GM19452 (cell line): ENCODE results near the gene DNAJC17.

Experiments used
- ATAC-seq: cut with Tn5 transposase; IDR thresholded peaks from one replicate; pipeline ENCODE4 v1.9.1; 2021; ENCODE audit not compliant: unreplicated experiment

DNAJC17 gene

GRCh38 chr15:40792394-40792793 lies 14.9 kb downstream of the DNAJC17 start:
- ATAC-seq = no peak

- ATAC-seq = no peak
Measured at GRCh38 chr15:40790718-40791117, 16.6 kb downstream of the DNAJC17 start.

DNA sequence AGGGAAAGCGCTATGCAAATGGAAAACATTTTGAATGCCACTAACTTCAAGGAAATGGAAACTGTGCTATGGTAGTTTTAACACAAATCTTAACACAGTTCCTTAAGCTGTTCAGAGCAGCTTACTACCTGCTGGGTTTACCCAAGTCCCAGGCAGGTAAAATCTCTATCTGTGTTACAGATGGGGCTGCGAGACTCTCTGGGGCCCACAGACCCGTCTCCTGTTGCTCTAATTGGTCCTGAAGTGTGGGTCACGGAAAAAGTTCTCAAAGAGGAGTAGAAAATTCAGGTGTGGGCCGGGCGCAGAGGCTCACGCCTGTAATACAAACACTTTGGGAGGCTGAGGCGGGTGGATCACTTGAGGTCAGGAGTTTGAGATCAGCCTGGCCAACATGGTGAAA lies 17.3 kb downstream of the DNAJC17 start:
- ATAC-seq = no peak

GRCh38 chr15:40789119-40789518 lies 18.2 kb downstream of the DNAJC17 start:
- no peak for ATAC-seq

DNA sequence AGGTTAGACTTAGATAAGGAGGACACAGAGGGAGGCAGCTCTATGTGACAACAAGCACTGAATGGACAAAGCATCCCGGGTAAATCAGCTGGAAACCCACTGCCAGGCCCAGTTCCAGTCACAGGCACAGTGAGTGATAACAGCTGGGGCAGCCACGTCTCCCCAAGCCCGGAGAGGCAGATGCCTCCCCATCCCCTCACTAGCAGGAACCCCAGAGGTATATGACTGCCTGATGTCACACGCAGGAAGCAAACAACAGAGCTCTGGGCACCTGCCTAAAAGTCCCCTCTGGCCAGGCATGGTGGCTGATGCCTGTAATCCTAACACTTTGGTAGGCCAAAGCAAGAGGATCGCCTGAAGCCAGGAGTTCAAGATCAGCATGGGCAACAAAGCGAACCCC lies 19.3 kb downstream of the DNAJC17 start:
- ATAC-seq = no peak

DNA sequence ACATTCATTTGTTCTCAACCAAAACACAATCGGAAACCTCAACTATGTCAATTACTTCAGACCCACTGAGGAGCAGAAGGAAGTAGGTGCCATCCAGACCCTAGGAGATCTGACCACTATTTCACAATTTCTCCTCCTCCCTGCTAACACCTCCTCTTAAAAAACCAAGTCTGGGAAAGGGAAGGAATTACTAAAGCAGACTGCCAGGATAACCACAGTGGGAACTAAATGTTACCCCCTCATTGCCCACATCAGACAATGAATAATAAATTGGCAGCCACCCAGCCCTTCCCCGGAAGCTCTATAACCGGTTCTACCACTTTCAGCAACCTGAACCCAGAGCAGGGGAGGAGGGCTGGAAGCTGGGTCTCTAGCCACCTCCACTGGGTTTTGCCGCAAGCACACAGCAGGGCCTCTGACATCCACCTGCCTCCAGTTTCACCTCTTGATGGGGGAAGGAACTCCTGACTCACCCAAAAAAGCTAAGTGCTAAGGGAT lies 19.9 kb downstream of the DNAJC17 start:
- ATAC-seq = no peak

DNA sequence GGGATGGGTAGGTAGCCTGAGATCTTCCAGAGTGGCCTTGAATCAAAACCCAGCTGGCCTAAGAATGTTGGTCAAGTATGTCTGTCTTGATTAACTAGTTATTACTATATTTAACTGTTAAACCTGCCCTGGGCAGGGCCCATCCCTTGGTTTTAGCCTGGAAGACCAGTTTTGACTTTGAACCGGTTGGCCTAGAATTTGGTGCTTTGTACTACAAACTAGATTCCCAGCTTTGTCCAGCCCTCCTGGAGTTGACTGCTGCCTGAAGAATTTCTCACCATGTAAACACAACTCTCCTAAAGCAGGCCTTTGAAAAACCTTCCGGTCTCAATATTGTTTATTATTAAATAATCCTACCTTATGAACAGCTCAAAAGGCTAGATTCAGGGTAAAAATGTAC lies 21.5 kb downstream of the DNAJC17 start:
- ATAC-seq = no peak

DNA sequence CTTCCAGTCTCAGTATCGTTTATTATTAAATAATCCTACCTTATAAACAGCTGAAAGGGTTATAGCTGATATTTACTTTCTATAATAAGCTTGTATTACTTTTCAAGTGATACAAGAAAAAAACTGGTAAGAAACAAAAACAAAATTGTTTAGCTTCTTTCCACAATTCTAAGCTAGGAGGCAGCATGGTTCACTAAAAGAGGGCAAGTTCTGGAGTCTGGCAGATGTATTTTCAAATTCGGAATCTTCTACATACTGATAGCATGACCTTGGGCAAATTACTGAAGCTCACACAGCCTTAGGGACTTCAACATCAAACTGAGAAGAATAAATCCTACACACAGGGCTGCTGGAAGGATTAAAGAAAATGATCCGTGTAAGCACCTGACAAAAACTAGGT lies 22.1 kb downstream of the DNAJC17 start:
- no peak for ATAC-seq

DNA sequence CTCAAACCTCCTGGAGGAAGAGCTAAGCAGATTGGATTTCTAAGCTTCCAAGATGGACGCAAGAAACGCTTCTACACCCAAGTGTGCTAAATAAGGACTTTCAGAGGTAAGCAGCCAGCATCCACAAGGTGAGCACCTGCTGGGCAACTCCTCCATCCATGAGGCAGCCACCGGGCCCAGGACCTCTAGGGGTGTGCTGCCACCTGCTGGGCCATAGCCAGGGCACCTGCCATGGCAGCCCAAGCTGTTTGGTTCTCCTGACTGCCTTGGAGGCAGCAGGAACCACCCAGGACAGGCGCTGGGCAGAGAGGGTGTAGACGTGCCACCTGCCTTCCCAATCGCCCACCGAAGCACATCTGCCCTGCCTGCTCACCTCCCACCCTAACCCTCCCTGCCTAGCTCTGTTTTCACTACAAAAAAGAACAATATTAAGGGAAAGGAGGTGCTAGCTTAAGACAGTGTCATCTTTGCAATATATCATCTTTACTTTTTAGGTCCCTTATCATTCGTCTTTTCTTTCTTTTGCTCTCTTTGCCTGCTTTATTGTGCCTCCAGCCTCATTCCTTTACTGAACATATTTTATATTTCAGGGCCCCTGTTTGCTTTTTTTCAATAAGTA lies 24.6 kb downstream of the DNAJC17 start:
- ATAC-seq = peak; percentile 67

DNA sequence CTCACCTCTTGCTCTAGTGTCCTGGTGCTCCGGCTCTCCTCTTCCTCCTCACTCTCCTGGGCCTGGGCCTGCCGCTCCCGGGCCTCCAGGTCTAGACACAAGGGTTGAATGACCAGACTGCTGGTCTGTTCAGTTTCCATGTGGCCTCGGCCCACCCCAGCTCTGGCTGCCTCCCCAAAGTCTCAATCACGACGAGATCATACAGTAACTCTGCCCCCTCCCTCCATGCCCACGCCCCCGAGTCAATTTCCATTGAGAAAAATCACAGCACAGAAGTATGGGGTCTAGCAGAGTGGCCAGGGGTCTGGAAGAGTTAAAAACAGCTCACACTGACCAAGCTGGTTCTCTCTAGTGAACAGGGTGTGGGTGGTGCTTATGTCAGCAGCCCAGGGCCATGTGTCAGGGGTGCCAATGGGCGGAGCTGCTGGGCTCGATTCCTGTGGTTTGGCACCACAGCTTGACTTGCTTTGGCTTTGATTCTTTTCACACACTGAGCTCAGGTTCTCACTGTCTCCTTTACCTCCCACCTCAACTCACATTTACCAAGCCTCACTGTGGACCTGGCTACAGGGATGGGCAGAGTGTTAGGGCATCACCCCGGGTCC lies 30.6 kb downstream of the DNAJC17 start:
- ATAC-seq = no peak

DNA sequence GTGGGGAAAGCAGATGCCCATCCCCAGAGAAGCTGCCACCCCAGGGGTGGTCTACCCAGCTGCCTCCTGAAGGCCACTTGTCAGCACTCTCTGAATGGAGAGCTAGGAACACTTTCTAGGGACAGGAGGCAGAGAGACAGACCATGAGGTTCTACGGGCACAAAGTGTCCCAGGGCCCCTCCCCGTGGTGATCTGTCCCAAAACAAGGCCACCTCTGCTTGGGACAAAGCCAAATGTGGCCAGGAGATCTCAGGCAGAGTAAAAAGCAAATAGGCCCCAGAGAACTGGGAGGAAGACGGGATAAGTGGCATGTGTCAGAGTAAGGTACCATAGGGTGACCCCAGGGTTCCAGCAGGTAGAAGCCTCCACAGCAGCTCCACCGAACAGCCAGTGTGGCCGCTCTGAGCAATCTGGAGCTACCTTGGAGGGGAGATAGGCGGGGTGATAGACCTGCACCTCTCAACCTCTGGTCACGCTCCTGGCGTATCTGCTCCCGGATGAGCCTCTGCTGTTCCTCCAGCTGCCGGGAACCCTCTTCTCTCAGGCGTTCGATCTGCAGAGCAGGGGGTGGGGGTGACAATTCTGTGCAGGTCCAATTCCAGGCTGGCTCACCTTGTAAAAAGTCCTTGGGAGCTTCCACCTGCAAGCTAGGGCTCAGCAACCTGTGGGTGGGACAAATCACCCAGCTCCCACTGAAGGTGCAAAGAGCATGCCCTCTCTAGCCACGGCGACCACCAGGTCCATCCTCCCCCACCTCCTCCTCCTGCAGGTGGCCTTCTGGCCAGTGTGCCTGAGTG lies 31.3 kb downstream of the DNAJC17 start:
- ATAC-seq = no peak

- no peak for ATAC-seq
Measured at GRCh38 chr15:40775007-40775406, 32.3 kb downstream of the DNAJC17 start.

GRCh38 chr15:40773902-40774301 lies 33.4 kb downstream of the DNAJC17 start:
- ATAC-seq = no peak

DNA sequence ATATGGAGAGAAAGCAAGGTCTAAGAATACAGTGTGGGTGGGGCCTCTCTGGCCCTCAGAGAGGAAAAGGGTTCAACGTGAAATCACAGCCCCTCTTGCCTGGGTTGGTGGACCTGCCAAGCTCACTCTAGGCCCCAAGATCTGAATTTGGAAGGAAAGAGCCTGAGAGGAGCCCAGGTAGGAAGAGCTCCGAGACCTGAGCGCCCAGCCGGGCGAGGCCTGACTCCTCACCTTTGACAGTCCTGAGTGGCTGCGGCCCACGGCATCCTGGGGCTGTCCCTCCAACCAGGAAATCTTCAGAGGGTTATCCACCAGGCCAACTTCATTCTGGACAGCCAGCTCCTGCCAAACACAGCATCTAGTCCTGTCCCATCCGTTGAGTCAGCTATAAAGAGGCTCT lies 33.8 kb downstream of the DNAJC17 start:
- no peak for ATAC-seq

DNA sequence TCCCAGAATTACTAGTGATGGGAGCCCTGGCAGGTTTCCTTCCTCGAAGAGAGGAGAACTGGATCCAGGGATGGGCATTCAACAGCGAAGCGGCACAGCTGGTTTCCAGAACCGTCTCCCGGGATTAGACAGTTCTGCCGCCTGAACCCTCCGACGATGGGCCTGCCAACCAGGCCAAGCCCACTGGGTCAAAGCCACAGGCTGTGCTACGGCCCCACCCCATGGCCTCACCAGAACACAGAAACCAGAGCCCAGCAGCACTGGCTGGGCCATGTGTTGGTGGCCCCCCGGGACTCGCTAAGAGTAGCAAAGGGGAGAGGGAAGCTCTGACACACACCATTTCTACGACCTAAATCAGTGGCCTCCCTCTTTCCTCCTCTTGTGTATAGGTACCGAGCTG lies 35.3 kb downstream of the DNAJC17 start:
- no peak for ATAC-seq

DNA sequence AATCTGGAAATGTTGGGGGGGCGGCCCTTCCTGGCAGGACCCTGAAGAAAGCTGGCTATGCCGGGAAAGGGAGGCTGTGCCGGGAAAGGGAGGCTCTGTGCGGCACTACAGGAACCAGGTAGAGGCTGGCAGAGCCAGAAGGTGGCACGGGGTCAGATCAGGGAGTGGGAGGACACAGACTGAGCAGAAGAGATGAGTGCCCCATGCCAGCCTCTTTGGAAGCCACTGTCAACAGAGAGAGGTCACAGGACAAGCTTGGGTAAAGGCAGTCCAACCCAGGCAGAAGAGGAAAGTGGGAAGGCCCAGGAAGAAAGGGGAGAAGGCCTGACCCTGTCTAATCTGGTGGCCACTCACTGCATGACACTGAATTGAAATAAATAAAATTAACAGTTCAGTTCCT lies 36.0 kb downstream of the DNAJC17 start:
- no peak for ATAC-seq

DNA sequence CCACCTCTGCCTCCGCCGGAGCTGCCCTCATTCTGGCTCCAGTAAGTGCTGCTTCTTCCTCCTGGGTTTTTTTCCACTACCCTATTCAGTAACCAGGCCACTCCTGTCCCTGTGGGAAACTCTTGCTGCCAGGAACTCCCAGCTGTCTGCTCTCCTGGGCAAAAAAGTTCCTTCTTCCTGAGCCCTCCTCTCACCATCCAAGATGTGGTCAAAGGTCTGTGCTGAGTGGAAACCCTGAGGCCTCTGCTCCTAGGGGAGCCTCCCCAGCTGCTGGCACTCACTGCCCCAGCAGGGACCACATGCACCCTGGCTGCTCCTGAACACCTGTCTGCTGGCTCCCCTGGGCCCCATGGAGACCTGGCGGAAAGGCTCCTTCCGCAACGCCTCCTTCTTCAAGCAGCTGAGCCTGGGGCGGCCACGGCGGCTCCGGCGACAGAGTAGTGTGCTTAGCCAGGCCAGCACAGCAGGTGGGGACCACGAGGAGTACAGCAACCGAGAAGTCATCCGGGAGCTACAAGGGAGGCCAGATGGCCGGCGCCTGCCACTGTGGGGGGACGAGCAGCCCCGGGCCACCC lies 37.0 kb downstream of the DNAJC17 start:
- no peak for ATAC-seq

DNA sequence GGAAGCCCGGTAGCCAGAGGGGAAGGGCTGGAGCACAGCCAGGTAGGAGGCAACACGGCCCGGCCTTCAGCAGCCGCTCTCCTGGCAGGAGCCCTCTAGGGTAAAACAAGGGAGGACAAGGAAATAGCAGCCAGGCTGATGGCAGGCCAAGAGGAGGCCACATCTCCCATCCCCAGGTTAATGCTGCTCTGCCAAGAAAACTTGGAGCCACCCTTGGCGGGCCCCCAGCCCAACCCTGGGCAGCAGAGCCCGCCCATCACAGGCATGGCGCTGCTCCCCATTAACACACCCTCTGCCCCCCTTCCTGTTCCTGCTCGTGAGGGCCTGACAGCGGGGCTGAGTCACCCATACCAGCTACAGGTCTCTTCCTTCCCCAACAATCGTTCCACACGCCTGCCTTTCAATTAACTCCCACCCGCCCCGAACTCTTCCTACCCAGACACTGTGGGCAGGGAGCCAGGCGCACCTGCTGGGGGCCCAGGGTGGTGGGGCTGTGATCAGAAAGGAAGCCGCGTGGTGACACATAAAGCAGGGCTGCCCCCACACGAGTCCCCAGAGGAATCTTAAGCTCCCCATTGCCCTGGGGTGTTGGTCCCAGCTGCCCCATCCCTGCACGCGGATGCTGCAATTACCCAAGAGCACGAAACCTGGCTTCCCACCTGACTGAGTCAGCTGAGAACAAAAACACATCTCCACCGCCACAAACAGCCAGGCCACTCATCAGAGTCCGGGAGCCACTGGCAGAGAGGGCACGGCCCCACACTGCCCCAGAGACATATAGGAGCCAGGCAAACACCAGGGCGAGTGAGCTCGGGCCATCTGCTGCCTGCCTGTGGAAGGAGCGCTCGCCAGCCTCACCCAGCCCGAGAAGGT lies 37.8 kb downstream of the DNAJC17 start, which contains the start of gene C15orf62:
Gene C15orf62, plus strand, starts transcription at position 707 of the 873 bp plus-strand sequence. CDS start 516 bp downstream, outside the sequence.
- peak; percentile 56 for ATAC-seq

GRCh38 chr15:40768521-40769273 lies 38.6 kb downstream of the DNAJC17 start:
- ATAC-seq = no peak
